Measurements from ENCODE around the gene ELAPOR1. TPM values are rescaled to one million over a fixed set of nuclear protein-coding genes. Genes with fewer than 3 reads are reported as not detected.

Gene ELAPOR1
- total and polyA plus RNA-seq, 2 donors (not counting 3 experiments of a cell fraction or from before 2014, with no cell fraction given), result 1.0 to 1.1 TPM

- DNase-seq (ENCODE audit: low read depth, low spot score), result no peak
- BruUV-seq (replicated peaks), result no TSS peak
- no peaks in the 10 kb centered on the region for H3K9me3 ChIP-seq (replicated peaks; ENCODE audit: control insufficient read depth, insufficient read depth, low read length)
- peaks cover 13% of the 10 kb centered on the region for H3K4me1 ChIP-seq (ENCODE audit: control insufficient read depth, extremely low read depth, insufficient read depth, low read length)
- ChIA-PET CTCF (no interaction called here), POLR2A (no interaction called here)
- intact Hi-C loops (cut with micrococcal nuclease) (loop anchor here (10.0 kb wide), 1 partner anchor 940 kb away; the partner anchor contains the start of gene STRIP1), dilution Hi-C loops (cut with MboI; ENCODE audit: extremely low pct_ligation_motif_present, low sequenced_read_pairs) (no loop called here)
- H3K9ac ChIP-seq (replicated peaks; ENCODE audit: extremely low read depth, insufficient read depth, low read length), result no peak overlapping the region
- no peaks in the 10 kb centered on the region for H4K20me1 ChIP-seq (replicated peaks; ENCODE audit: control insufficient read depth, extremely low read depth, insufficient read depth, low read length)
- no peak overlapping the region for H3K4me3 ChIP-seq (replicated peaks in 1 of 3; ENCODE audit: insufficient read depth in 1 of 3, low read depth in 1 of 3, low read length in 3 of 3)
- peaks cover 2 to 6% of the 10 kb centered on the region in 2 experiments for H3K36me3 ChIP-seq (ENCODE audit: control insufficient read depth in 2 of 2, extremely low read depth in 1 of 2, insufficient read depth in 2 of 2, low read length in 2 of 2)
- H3K4me2 ChIP-seq (ENCODE audit: insufficient read depth, low read length), result no peak overlapping the region
- no peak overlapping the region for H2AFZ ChIP-seq (ENCODE audit: low read depth, low read length)
- H3K27me3 ChIP-seq (ENCODE audit: control insufficient read depth in 2 of 2, insufficient read depth in 2 of 2, low read length in 2 of 2), result no peaks in the 10 kb centered on the region
- peaks cover 22% of the 10 kb centered on the region for H3K79me2 ChIP-seq (ENCODE audit: control insufficient read depth, insufficient read depth, low read length)
- no peak for FAIRE-seq
- H3K27ac ChIP-seq (ENCODE audit: insufficient read depth, low read depth, low read length), result no peak overlapping the region
- TF ChIP-seq FOS (IDR thresholded peaks at IDR 0.05; ENCODE audit: borderline replicate concordance, insufficient read depth, low read length) (no peak), MAX (IDR thresholded peaks at IDR 0.05; ENCODE audit: insufficient read depth, insufficient read length) (no peak), POLR2A (IDR thresholded peaks at IDR 0.05; ENCODE audit: low read depth, low read length) (no peak), EZH2 (IDR thresholded peaks at IDR 0.05; ENCODE audit: borderline replicate concordance, low read depth, low read length, severe bottlenecking) (no peak), POLR2AphosphoS5 (IDR thresholded peaks at IDR 0.05; ENCODE audit: insufficient read depth, low read depth, low read length) (no peak), JUN (IDR thresholded peaks at IDR 0.05; ENCODE audit: borderline replicate concordance, insufficient read depth, insufficient read length, low read depth) (no peak), MYC (IDR thresholded peaks at IDR 0.05; ENCODE audit: low read depth, low read length) (no peak), GATA2 (IDR thresholded peaks at IDR 0.05; ENCODE audit: insufficient read depth, insufficient read length, low read depth, low read length) (no peak), CTCF (IDR thresholded peaks at IDR 0.05; ENCODE audit: extremely low read depth in 1 of 2, insufficient read depth in 1 of 2, low read depth in 1 of 2, low read length in 2 of 2) (no peak)
- H3K9me1 ChIP-seq (replicated peaks; ENCODE audit: control insufficient read depth, extremely low read depth, insufficient read depth, low read length), result no peaks in the 10 kb centered on the region
Measured at GRCh38 chr1:109094377-109094803, 19.5 kb upstream of the ELAPOR1 start.
